Panc1 (cell line): Measurements from ENCODE around the gene CYSTM1. TPM values are rescaled to one million over a fixed set of nuclear protein-coding genes. Genes with fewer than 3 reads are reported as not detected.

Source experiments
- ATAC-seq: fragments of 200-7000 bp; cut with Tn5 transposase; 2 replicates; pipeline ENCODE4 v1.9.1; 2020; ENCODE audit warnings: mild to moderate bottlenecking, moderate library complexity
- BruUV-seq: library from RNA; stranded (reverse); fragments of 400-500 nt; replicated peaks from 2 replicates; lab custom pipeline; 2021; lab: Mats Ljungman, UMichigan
- CTCF ChIA-PET: fragments of 300-600 bp; sonication (Branson Sonifier 250); formaldehyde crosslinking; loops from one replicate; lab custom pipeline; 2022; ENCODE audit warnings: antibody characterized with exemption; lab: Charles Lee
- POLR2A ChIA-PET: fragments of 300-600 bp; sonication (Branson Sonifier 250); formaldehyde crosslinking; loops from one replicate; lab custom pipeline; 2022; ENCODE audit warnings: antibody characterized with exemption; lab: Charles Lee
- DNase-seq: peaks from one replicate; pipeline ENCODE4 v3.0.0-alpha.2; 2010; ENCODE audit warnings: low read depth, low spot score
- H3K27ac ChIP-seq: 2 replicates; pipeline ENCODE4 v1.5.1; 2011; ENCODE audit warnings: mild to moderate bottlenecking, low read length, inconsistent platforms
- H3K27me3 ChIP-seq: fragments of 200-500 bp; sonication (Bioruptor generic); 2 replicates; pipeline ENCODE4 v1.6.0; 2014; ENCODE audit warnings: low read length, inconsistent platforms; ENCODE audit not compliant: control insufficient read depth, insufficient read depth
- H3K36me3 ChIP-seq: fragments of 200-500 bp; sonication (Bioruptor generic); 2 replicates; pipeline ENCODE4 v1.5.1; 2014; ENCODE audit warnings: inconsistent platforms, mild to moderate bottlenecking, low read length, moderate library complexity; ENCODE audit not compliant: control insufficient read depth, insufficient read depth
- H3K4me1 ChIP-seq: 2 replicates; pipeline ENCODE4 v1.5.1; 2011; ENCODE audit warnings: inconsistent platforms, mild to moderate bottlenecking, low read length, moderate library complexity; ENCODE audit not compliant: control insufficient read depth, insufficient read depth
- H3K4me3 ChIP-seq, 2 experiments: 2 replicates each; pipeline ENCODE4 v1.5.1; 2011 to 2012; ENCODE audit warnings: low read depth in 2 of 2, low read length in 2 of 2, mild to moderate bottlenecking in 2 of 2, inconsistent platforms in 1 of 2, moderate library complexity in 1 of 2
- H3K9me3 ChIP-seq: fragments of 200-500 bp; sonication (Bioruptor generic); 2 replicates; pipeline ENCODE4 v1.5.1; 2014; ENCODE audit warnings: low read depth, mild to moderate bottlenecking, inconsistent platforms, low read length, moderate library complexity; ENCODE audit not compliant: control insufficient read depth, insufficient read depth
- POLR2AphosphoS5 ChIP-seq: IDR thresholded peaks from 2 replicates; pipeline ENCODE4 v1.6.1; 2012; ENCODE audit warnings: mild to moderate bottlenecking, low read depth, low read length, moderate library complexity
- REST ChIP-seq, 2 experiments: IDR thresholded peaks; 2 replicates each; pipeline ENCODE4 v1.6.1; 2011 to 2012; ENCODE audit warnings: low read depth in 2 of 2, control low read depth in 1 of 2, low read length in 1 of 2, mild to moderate bottlenecking in 1 of 2, moderate library complexity in 1 of 2; ENCODE audit not compliant: insufficient read depth in 1 of 2
- SIN3A ChIP-seq: IDR thresholded peaks from 2 replicates; pipeline ENCODE4 v1.6.1; 2012; ENCODE audit warnings: low read depth, mild to moderate bottlenecking, low read length, moderate library complexity, borderline replicate concordance; ENCODE audit not compliant: insufficient read depth
- TCF7L2 ChIP-seq: IDR thresholded peaks from 2 replicates; pipeline ENCODE4 v1.6.1; 2011; ENCODE audit warnings: mild to moderate bottlenecking, low read depth, low read length, inconsistent platforms
- in situ Hi-C: cut with HindIII; loops from 2 replicates; pipeline ENCODE4 v1.10.0; 2016; ENCODE audit warnings: low sequenced_read_pairs, low pct_unique_long_range_greater_than_20kb
- intact Hi-C: fragments of 100-400 bp; cut with micrococcal nuclease; formaldehyde crosslinking; loops from one replicate; pipeline ENCODE4 v1.10.0; 2022; ENCODE audit not compliant: unreplicated experiment
- total RNA-seq: library from RNA; stranded (reverse); gene quantifications from one replicate; pipeline ENCODE4 v1.2.1, GENCODE V29; 2021; ENCODE audit not compliant: unreplicated experiment
- TF ChIP-seq, protein P1 (sequence below): fragments of 450-650 bp; IDR thresholded peaks from 2 replicates; pipeline ENCODE4 v1.5.1; 2017; ENCODE audit warnings: mild to moderate bottlenecking

CYSTM1 gene
- total RNA-seq, 1 experiment from 2014 or later, result 126 TPM

DNA sequence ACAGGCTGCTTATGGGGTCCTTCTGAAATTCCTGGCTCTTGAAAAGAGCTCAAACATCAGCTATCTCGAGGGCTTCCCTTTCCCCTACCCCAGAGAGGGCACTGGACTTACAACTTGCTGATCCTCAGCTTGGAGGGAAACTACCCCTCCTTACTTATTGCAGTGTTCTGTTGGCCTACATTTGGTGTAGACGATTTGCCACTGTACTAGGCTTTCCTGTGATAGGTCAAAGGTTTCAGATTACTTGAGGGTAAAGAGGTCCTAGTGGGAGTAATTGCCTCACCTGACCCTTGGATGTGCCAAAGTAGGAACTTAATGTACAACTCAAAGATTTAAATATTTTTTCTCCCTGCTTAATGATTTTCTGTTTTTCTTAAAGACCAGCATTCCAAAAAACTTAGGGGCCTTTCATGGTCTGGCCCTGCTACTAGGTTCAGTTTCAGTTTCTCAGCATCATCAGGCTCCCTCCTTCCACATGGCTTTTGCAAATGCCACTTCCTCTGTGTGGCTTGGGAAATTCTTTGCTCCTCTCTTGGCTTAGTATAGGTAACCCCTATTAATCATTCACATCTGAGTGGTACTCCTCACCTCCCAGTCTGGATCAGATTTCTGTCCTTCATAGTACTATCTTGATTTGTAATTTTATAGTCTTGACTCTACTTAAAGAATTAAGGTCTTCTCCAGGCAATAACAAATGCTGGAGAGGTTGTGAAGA is 32.4 kb downstream of the CYSTM1 start:
- no peaks in the 10 kb centered on the region for H3K36me3 ChIP-seq
- peaks cover 5% of the 10 kb centered on the region; the same call in 1 of the 2 replicates for H3K4me1 ChIP-seq
- no peak overlapping the region for H3K4me3 ChIP-seq
- no peaks in the 10 kb centered on the region for H3K9me3 ChIP-seq
- ATAC-seq, result no peak
- in situ Hi-C loops, result no loop called here
- intact Hi-C loops, result no loop called here
- no peak for TF ChIP-seq REST (IDR thresholded peaks at IDR 0.05; ENCODE audit: insufficient read depth in 1 of 2, low read depth in 2 of 2, low read length in 1 of 2)
- no TSS peak for BruUV-seq
- ChIA-PET POLR2A (no interaction called here), CTCF (interaction anchor here (0.6 kb wide), 1 partner anchor 32 kb away, joined by 3 read pairs; no protein-coding TSS in a partner anchor)
- no peak for DNase-seq
- H3K27ac ChIP-seq, result no peak overlapping the region
- no peaks in the 10 kb centered on the region for H3K27me3 ChIP-seq

DNA sequence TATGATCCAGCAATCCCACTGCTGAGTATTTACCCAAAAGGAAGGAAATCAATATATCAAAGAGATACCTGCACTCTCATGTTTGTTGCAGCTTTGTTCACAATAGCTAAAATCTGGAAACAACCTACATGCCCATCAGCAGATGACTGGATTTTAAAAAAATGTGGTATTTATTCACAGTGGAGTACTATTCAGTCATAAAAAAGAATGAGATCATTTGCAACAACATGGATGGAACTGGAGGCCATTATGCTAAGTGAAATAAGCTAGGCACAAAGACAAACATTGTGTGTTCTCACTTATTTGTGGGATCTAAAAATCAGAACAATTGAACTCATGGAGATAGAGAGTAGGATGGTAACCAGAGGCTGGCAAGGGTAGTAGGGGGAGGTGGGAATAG is 33.1 kb downstream of the CYSTM1 start:
- no peak overlapping the region for H3K27ac ChIP-seq
- intact Hi-C loops, result no loop called here
- no peak for ATAC-seq
- no peak overlapping the region for H3K4me3 ChIP-seq
- BruUV-seq, result TSS peak; percentile 37
- no peak for DNase-seq
- peaks cover 5% of the 10 kb centered on the region; the same call in 1 of the 2 replicates for H3K4me1 ChIP-seq
- ChIA-PET CTCF (no interaction called here), POLR2A (no interaction called here)
- TF ChIP-seq SIN3A, result no peak
- no peak for TF ChIP-seq REST (IDR thresholded peaks at IDR 0.05; ENCODE audit: insufficient read depth in 1 of 2, low read depth in 2 of 2, low read length in 1 of 2)
- no peak for TF ChIP-seq TCF7L2
- TF ChIP-seq, protein P1, sequence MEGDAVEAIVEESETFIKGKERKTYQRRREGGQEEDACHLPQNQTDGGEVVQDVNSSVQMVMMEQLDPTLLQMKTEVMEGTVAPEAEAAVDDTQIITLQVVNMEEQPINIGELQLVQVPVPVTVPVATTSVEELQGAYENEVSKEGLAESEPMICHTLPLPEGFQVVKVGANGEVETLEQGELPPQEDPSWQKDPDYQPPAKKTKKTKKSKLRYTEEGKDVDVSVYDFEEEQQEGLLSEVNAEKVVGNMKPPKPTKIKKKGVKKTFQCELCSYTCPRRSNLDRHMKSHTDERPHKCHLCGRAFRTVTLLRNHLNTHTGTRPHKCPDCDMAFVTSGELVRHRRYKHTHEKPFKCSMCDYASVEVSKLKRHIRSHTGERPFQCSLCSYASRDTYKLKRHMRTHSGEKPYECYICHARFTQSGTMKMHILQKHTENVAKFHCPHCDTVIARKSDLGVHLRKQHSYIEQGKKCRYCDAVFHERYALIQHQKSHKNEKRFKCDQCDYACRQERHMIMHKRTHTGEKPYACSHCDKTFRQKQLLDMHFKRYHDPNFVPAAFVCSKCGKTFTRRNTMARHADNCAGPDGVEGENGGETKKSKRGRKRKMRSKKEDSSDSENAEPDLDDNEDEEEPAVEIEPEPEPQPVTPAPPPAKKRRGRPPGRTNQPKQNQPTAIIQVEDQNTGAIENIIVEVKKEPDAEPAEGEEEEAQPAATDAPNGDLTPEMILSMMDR, result no peak
- TF ChIP-seq POLR2AphosphoS5, result no peak
- in situ Hi-C loops, result no loop called here
- H3K36me3 ChIP-seq, result no peaks in the 10 kb centered on the region
- no peaks in the 10 kb centered on the region for H3K9me3 ChIP-seq
- no peaks in the 10 kb centered on the region for H3K27me3 ChIP-seq
